ENCODE measurements around the gene RPL9. TPM values are rescaled to one million over a fixed set of nuclear protein-coding genes. Genes with fewer than 3 reads are reported as not detected.
"Not testable (repeated sequence)": the region's sequence is repeated elsewhere in the genome, so short reads cannot be mapped to it uniquely, and the experiment has no call there.

RPL9 gene
- 1,000 to 10,000 TPM in 8 of 12 donors, 100 to 1,000 TPM in 3, not detected in 1; 697 to 3,735 (median 2,102) TPM for polyA plus RNA-seq (ENCODE audit: insufficient read length in 12 of 12)
- long read RNA-seq, donor 1, transcript RPL9-213 (4 exons, 973 nt): minor isoform, 27 of 707 reads
- long read RNA-seq, donor 1, transcript RPL9-203 (7 exons, 1,127 nt): minor isoform, 43 of 707 reads
- long read RNA-seq, donor 1, transcript RPL9-210 (3 exons, 619 nt): minor isoform, 27 of 707 reads
- long read RNA-seq, donor 1, transcript RPL9-214 (8 exons, 2,354 nt): major isoform, 420 of 707 reads
- long read RNA-seq, donor 1, partial matches to known transcripts: 113 of 707 reads
- long read RNA-seq, donor 1, other reads (novel, unspliced or antisense): 46 of 707 reads
- long read RNA-seq, donor 2, transcript RPL9-214 (8 exons, 2,354 nt): major isoform, 373 of 709 reads
- long read RNA-seq, donor 2, transcript RPL9-212 (3 exons, 584 nt): minor isoform, 21 of 709 reads
- long read RNA-seq, donor 2, transcript RPL9-213 (4 exons, 973 nt): minor isoform, 23 of 709 reads
- long read RNA-seq, donor 2, transcript RPL9-203 (7 exons, 1,127 nt): minor isoform, 86 of 709 reads
- long read RNA-seq, donor 2, partial matches to known transcripts: 125 of 709 reads
- long read RNA-seq, donor 2, other reads (novel, unspliced or antisense): 50 of 709 reads
- long read RNA-seq, donor 3, transcript RPL9-214 (8 exons, 2,354 nt): major isoform, 186 of 339 reads
- long read RNA-seq, donor 3, transcript RPL9-213 (4 exons, 973 nt): minor isoform, 14 of 339 reads
- long read RNA-seq, donor 3, transcript RPL9-203 (7 exons, 1,127 nt): minor isoform, 41 of 339 reads
- long read RNA-seq, donor 3, transcript RPL9-212 (3 exons, 584 nt): minor isoform, 11 of 339 reads
- long read RNA-seq, donor 3, partial matches to known transcripts: 54 of 339 reads
- long read RNA-seq, donor 3, other reads (novel, unspliced or antisense): 19 of 339 reads
- long read RNA-seq, donor 4, transcript RPL9-213 (4 exons, 973 nt): minor isoform, 8 of 280 reads
- long read RNA-seq, donor 4, transcript RPL9-214 (8 exons, 2,354 nt): major isoform, 156 of 280 reads
- long read RNA-seq, donor 4, transcript RPL9-210 (3 exons, 619 nt): minor isoform, 10 of 280 reads
- long read RNA-seq, donor 4, transcript RPL9-203 (7 exons, 1,127 nt): minor isoform, 41 of 280 reads
- long read RNA-seq, donor 4, partial matches to known transcripts: 28 of 280 reads
- long read RNA-seq, donor 4, other reads (novel, unspliced or antisense): 27 of 280 reads
- long read RNA-seq, donor 5, transcript RPL9-203 (7 exons, 1,127 nt): minor isoform, 67 of 676 reads
- long read RNA-seq, donor 5, transcript RPL9-209 (5 exons, 1,028 nt): minor isoform, 17 of 676 reads
- long read RNA-seq, donor 5, transcript RPL9-214 (8 exons, 2,354 nt): major isoform, 395 of 676 reads
- long read RNA-seq, donor 5, transcript RPL9-210 (3 exons, 619 nt): minor isoform, 16 of 676 reads
- long read RNA-seq, donor 5, partial matches to known transcripts: 104 of 676 reads
- long read RNA-seq, donor 5, other reads (novel, unspliced or antisense): 50 of 676 reads
- long read RNA-seq, donor 6, transcript RPL9-212 (3 exons, 584 nt): minor isoform, 13 of 428 reads
- long read RNA-seq, donor 6, transcript RPL9-203 (7 exons, 1,127 nt): minor isoform, 55 of 428 reads
- long read RNA-seq, donor 6, transcript RPL9-210 (3 exons, 619 nt): minor isoform, 19 of 428 reads
- long read RNA-seq, donor 6, transcript RPL9-214 (8 exons, 2,354 nt): major isoform, 208 of 428 reads
- long read RNA-seq, donor 6, partial matches to known transcripts: 75 of 428 reads
- long read RNA-seq, donor 6, other reads (novel, unspliced or antisense): 33 of 428 reads
- long read RNA-seq, donor 7, transcript RPL9-203 (7 exons, 1,127 nt): minor isoform, 16 of 194 reads
- long read RNA-seq, donor 7, transcript RPL9-214 (8 exons, 2,354 nt): major isoform, 66 of 194 reads
- long read RNA-seq, donor 7, partial matches to known transcripts: 5 of 194 reads
- long read RNA-seq, donor 7, other reads (novel, unspliced or antisense): 100 of 194 reads
- long read RNA-seq, donor 8, transcript RPL9-213 (4 exons, 973 nt): minor isoform, 22 of 771 reads
- long read RNA-seq, donor 8, transcript RPL9-209 (5 exons, 1,028 nt): minor isoform, 29 of 771 reads
- long read RNA-seq, donor 8, transcript RPL9-203 (7 exons, 1,127 nt): minor isoform, 67 of 771 reads
- long read RNA-seq, donor 8, transcript RPL9-214 (8 exons, 2,354 nt): major isoform, 460 of 771 reads
- long read RNA-seq, donor 8, partial matches to known transcripts: 95 of 771 reads
- long read RNA-seq, donor 8, other reads (novel, unspliced or antisense): 71 of 771 reads
- long read RNA-seq, donor 9, transcript RPL9-214 (8 exons, 2,354 nt): major isoform, 303 of 564 reads
- long read RNA-seq, donor 9, transcript RPL9-203 (7 exons, 1,127 nt): minor isoform, 39 of 564 reads
- long read RNA-seq, donor 9, transcript RPL9-209 (5 exons, 1,028 nt): minor isoform, 19 of 564 reads
- long read RNA-seq, donor 9, transcript RPL9-212 (3 exons, 584 nt): minor isoform, 27 of 564 reads
- long read RNA-seq, donor 9, partial matches to known transcripts: 97 of 564 reads
- long read RNA-seq, donor 9, other reads (novel, unspliced or antisense): 52 of 564 reads
- long read RNA-seq, donor 10, transcript RPL9-213 (4 exons, 973 nt): minor isoform, 16 of 692 reads
- long read RNA-seq, donor 10, transcript RPL9-203 (7 exons, 1,127 nt): minor isoform, 60 of 692 reads
- long read RNA-seq, donor 10, transcript RPL9-214 (8 exons, 2,354 nt): major isoform, 367 of 692 reads
- long read RNA-seq, donor 10, transcript RPL9-209 (5 exons, 1,028 nt): minor isoform, 37 of 692 reads
- long read RNA-seq, donor 10, partial matches to known transcripts: 133 of 692 reads
- long read RNA-seq, donor 10, other reads (novel, unspliced or antisense): 63 of 692 reads
- long read RNA-seq, donor 11, transcript RPL9-213 (4 exons, 973 nt): minor isoform, 35 of 910 reads
- long read RNA-seq, donor 11, transcript RPL9-203 (7 exons, 1,127 nt): minor isoform, 101 of 910 reads
- long read RNA-seq, donor 11, transcript RPL9-214 (8 exons, 2,354 nt): major isoform, 532 of 910 reads
- long read RNA-seq, donor 11, transcript RPL9-212 (3 exons, 584 nt): minor isoform, 17 of 910 reads
- long read RNA-seq, donor 11, partial matches to known transcripts: 102 of 910 reads
- long read RNA-seq, donor 11, other reads (novel, unspliced or antisense): 94 of 910 reads

GRCh38 chr4:39458505-39459300, at the start of gene RPL9, which contains the start of gene LIAS:
TSS of gene RPL9 (minus strand) at chr4:39458922. CDS start at chr4:39458439, 483 bp downstream.
TSS of gene LIAS (plus strand) at chr4:39459056. CDS start at chr4:39459118, 62 bp downstream.
- DNase-seq: peak; percentile 99

GRCh38 chr4:39505581-39505980, 46.9 kb upstream of the RPL9 start:
- DNase-seq: no peak

GRCh38 chr4:39504538-39504937, 45.8 kb upstream of the RPL9 start:
- DNase-seq: no peak

GRCh38 chr4:39502664-39503035, 43.9 kb upstream of the RPL9 start:
- DNase-seq: not testable (repeated sequence)

- DNase-seq: no peak
These were observed 43.4 kb upstream of the RPL9 start for GRCh38 chr4:39502019-39502663.

- no peak for DNase-seq
These were observed 40.0 kb upstream of the RPL9 start for GRCh38 chr4:39498727-39499020.

GRCh38 chr4:39497909-39498726, 39.4 kb upstream of the RPL9 start:
- DNase-seq: no peak

- DNase-seq: peak; percentile 8
These were observed 36.9 kb upstream of the RPL9 start for GRCh38 chr4:39495446-39496213.

- no peak for DNase-seq
These were observed 35.6 kb upstream of the RPL9 start for GRCh38 chr4:39494354-39494753.

GRCh38 chr4:39490322-39490721, 31.6 kb upstream of the RPL9 start:
- no peak for DNase-seq

GRCh38 chr4:39486221-39486804, 27.6 kb upstream of the RPL9 start:
- no peak for DNase-seq

- DNase-seq: no peak
These were observed 26.0 kb upstream of the RPL9 start for GRCh38 chr4:39484582-39485272.

- DNase-seq: no peak
These were observed 22.4 kb upstream of the RPL9 start for GRCh38 chr4:39480902-39481695.
